C4-2B (cell line): ENCODE data around the gene ANKRD31.

Experiments used
- ZFX ChIP-seq: fragments of 450-650 bp; IDR thresholded peaks from 2 replicates; pipeline ENCODE4 v1.6.1; 2017
- TF ChIP-seq, protein P1 (sequence below): fragments of 450-650 bp; conservative IDR thresholded peaks from 2 replicates; pipeline ENCODE4 v1.5.1; 2017; ENCODE audit warnings: mild to moderate bottlenecking

DNA sequence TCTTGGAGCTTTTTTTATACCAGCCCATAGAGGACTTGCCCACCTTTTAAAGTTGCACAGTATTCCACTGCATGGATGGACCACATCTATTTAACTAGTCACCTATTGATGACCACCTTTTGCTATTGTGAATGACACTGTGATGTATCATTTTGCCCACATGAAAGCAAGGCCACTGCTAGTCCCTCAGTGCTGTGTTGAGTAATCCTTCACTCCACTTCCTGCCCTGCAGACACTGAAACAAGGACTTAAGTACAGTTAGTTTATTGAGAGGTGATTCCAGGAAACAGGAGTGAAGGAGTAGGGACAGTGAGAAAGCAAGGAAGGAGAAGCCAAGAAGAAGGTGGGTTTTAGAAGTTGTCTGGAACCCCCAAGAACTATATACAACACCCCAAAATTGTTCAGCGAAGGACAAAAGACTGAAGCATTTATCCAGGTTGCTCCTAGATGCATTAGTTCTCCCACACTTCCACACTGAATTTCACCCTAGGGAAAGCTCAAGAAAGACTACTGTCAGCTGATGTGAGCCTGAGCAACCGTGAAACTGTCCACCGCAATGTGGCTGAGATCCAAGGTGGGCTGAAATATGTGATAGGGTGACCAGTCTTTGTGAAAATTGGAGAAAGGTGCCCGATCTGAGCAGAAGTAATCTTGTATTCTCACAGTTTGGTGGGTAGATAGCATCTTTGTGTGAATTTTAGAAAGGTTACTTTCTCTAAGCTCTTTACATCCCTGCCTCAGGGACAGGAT is 45.2 kb upstream of the ANKRD31 start:
- TF ChIP-seq, protein P1, sequence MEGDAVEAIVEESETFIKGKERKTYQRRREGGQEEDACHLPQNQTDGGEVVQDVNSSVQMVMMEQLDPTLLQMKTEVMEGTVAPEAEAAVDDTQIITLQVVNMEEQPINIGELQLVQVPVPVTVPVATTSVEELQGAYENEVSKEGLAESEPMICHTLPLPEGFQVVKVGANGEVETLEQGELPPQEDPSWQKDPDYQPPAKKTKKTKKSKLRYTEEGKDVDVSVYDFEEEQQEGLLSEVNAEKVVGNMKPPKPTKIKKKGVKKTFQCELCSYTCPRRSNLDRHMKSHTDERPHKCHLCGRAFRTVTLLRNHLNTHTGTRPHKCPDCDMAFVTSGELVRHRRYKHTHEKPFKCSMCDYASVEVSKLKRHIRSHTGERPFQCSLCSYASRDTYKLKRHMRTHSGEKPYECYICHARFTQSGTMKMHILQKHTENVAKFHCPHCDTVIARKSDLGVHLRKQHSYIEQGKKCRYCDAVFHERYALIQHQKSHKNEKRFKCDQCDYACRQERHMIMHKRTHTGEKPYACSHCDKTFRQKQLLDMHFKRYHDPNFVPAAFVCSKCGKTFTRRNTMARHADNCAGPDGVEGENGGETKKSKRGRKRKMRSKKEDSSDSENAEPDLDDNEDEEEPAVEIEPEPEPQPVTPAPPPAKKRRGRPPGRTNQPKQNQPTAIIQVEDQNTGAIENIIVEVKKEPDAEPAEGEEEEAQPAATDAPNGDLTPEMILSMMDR, result no peak
- no peak for TF ChIP-seq ZFX
